ENCODE measurements around the gene POU4F3. TPM values are rescaled to one million over a fixed set of nuclear protein-coding genes. Genes with fewer than 3 reads are reported as not detected.

The POU4F3 gene
- total RNA-seq, 4 donors from 2014 or later, result 0.30 TPM; not detected in 3

DNA sequence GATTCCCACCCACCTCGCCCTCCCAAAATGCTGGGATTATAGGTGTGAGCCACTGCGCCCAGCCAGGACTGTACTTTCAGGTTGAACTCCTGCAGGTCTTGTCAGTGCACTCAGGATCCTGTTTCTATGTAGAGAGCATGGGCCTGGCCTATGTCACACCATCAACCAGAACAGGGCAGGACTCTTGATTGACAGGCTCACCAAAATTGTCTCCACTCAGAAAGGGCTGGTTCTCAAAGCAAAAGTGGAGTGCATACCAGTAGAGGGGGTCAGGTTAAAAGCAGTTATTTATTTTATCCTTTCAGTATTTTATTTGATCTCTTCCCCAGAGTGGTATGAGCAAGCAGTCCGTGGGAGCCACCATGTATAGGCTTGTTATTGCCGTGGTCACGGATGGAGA is 27.4 kb upstream of the POU4F3 start:
- Histone ChIP-seq H3K4me3 (no peak overlapping the region), H3K27ac (no peak overlapping the region), H3K36me3 (no peaks in the 10 kb centered on the region), H3K4me1 (no peaks in the 10 kb centered on the region), H3K27me3 (no peaks in the 10 kb centered on the region), H3K9me3 (no peaks in the 10 kb centered on the region)
- intact Hi-C loops (cut with DNase I; ENCODE audit: low total_unique reads), result no loop called here
- DNase-seq, result no peak
- TF ChIP-seq, protein P1, sequence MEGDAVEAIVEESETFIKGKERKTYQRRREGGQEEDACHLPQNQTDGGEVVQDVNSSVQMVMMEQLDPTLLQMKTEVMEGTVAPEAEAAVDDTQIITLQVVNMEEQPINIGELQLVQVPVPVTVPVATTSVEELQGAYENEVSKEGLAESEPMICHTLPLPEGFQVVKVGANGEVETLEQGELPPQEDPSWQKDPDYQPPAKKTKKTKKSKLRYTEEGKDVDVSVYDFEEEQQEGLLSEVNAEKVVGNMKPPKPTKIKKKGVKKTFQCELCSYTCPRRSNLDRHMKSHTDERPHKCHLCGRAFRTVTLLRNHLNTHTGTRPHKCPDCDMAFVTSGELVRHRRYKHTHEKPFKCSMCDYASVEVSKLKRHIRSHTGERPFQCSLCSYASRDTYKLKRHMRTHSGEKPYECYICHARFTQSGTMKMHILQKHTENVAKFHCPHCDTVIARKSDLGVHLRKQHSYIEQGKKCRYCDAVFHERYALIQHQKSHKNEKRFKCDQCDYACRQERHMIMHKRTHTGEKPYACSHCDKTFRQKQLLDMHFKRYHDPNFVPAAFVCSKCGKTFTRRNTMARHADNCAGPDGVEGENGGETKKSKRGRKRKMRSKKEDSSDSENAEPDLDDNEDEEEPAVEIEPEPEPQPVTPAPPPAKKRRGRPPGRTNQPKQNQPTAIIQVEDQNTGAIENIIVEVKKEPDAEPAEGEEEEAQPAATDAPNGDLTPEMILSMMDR (IDR thresholded peaks at IDR 0.05), result no peak
- TF ChIP-seq POLR2A (IDR thresholded peaks at IDR 0.05), result no peak

DNA sequence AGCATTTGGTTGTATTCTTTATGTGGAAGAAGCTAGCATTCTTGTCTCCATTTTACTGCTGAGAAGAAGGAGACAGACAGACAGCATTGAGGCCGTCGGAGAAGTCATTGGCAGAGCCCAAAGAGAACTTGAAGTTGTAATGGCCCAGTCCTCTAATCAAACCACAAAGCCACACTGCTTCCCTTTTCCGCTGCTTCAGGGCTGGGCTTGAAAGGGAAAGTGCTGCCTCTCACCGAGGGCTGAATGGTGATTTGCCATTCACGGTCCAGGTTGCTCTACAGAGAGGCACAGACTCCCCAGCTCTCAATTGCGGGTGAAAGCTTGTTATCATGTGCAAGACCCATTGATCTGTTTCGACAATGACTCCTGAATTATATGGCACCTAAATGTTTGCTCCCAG is 25.6 kb upstream of the POU4F3 start:
- Histone ChIP-seq H3K9me3 (no peaks in the 10 kb centered on the region), H3K4me3 (no peak overlapping the region), H3K27ac (no peak overlapping the region), H3K27me3 (no peaks in the 10 kb centered on the region), H3K4me1 (no peaks in the 10 kb centered on the region), H3K36me3 (no peaks in the 10 kb centered on the region)
- intact Hi-C loops (cut with DNase I; ENCODE audit: low total_unique reads), result no loop called here
- TF ChIP-seq POLR2A (IDR thresholded peaks at IDR 0.05), result no peak
- no peak for DNase-seq

DNA sequence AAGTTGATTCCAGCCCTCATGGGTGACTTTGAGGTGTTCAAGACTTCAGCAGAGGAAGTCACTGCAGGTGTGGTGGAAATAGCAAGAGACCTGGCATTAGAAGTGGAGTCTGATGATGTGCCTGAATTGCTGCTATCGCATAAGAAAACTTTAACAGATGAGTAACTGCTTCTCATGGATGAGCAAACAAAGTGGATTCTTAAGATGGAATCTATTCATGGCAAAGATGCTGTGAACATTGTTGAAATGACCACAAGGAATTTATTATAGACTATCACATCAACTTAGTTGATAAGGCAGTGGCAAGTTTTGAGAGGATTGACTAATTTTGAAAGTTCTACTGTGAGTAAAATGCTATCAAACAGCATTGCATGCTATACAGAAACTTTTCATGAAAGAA is 17.1 kb upstream of the POU4F3 start:
- Histone ChIP-seq H3K27me3 (no peaks in the 10 kb centered on the region), H3K9me3 (no peaks in the 10 kb centered on the region), H3K4me1 (no peaks in the 10 kb centered on the region), H3K4me3 (no peak overlapping the region), H3K36me3 (no peaks in the 10 kb centered on the region), H3K27ac (no peak overlapping the region)
- TF ChIP-seq, protein P1 (IDR thresholded peaks at IDR 0.05), result no peak
- no peak for TF ChIP-seq POLR2A (IDR thresholded peaks at IDR 0.05)
- intact Hi-C loops (cut with DNase I; ENCODE audit: low total_unique reads), result no loop called here
- no peak for DNase-seq

DNA sequence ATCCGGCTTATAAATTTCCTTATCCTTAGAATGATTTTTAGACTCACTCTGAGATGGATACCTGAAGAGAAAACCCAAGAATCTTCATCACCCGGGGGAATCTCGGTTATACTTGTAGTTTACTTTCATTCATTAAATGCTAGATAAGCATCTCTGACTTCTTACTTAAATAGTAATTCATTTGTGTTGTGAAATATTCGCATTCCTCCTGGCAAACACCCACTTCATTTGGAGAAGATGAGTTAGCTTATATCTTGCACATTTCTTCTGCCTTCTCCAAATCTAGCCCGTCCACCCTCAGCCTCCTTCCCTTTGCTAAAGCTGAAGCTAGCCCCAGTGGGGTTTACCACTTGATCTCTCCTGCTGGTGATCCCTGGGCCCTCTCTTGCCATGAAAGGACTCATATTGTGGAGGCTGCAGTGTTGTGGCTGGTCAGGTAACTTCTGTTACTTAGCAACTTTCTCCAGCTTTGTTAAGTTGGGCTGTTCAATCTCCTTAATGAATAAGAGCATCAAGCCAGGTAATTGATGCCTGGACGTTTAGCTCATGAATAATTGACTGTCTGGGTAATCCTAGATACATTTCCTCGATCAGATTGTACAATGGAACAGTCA is 11.3 kb upstream of the POU4F3 start:
- H3K4me3 ChIP-seq, result no peak overlapping the region
- H3K9me3 ChIP-seq, result no peaks in the 10 kb centered on the region
- no peaks in the 10 kb centered on the region for H3K27me3 ChIP-seq
- no peaks in the 10 kb centered on the region for H3K36me3 ChIP-seq
- intact Hi-C loops (cut with DNase I; ENCODE audit: low total_unique reads), result no loop called here
- no peak for DNase-seq
- no peak for TF ChIP-seq POLR2A (IDR thresholded peaks at IDR 0.05)
- TF ChIP-seq, protein P1 (IDR thresholded peaks at IDR 0.05), result no peak
- H3K27ac ChIP-seq, result no peak overlapping the region
- no peaks in the 10 kb centered on the region for H3K4me1 ChIP-seq

DNA sequence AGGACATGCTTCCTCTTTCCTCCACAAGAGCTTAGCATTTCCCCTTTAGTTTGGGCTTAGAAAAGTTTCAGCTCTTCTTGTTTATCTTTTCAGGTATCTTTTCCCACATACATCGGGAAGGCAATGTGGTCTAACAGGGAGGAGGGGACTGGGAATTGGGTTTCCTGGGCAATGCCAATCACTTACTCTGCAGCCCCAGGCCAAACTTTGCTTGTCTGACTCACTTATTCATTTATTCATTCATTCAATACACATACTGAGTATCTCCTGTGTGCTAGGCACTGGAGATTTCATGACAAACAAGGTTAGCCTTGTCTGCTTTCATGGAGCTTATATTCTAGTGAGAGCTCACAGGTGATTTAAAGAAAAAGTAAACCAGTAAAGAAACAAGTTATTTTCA is 10.7 kb upstream of the POU4F3 start:
- no peak for TF ChIP-seq POLR2A (IDR thresholded peaks at IDR 0.05)
- TF ChIP-seq, protein P1 (IDR thresholded peaks at IDR 0.05), result no peak
- H3K9me3 ChIP-seq, result no peaks in the 10 kb centered on the region
- DNase-seq, result no peak
- H3K27me3 ChIP-seq, result no peaks in the 10 kb centered on the region
- no peaks in the 10 kb centered on the region for H3K4me1 ChIP-seq
- H3K4me3 ChIP-seq, result no peak overlapping the region
- no peaks in the 10 kb centered on the region for H3K36me3 ChIP-seq
- intact Hi-C loops (cut with DNase I; ENCODE audit: low total_unique reads), result no loop called here
- H3K27ac ChIP-seq, result no peak overlapping the region

DNA sequence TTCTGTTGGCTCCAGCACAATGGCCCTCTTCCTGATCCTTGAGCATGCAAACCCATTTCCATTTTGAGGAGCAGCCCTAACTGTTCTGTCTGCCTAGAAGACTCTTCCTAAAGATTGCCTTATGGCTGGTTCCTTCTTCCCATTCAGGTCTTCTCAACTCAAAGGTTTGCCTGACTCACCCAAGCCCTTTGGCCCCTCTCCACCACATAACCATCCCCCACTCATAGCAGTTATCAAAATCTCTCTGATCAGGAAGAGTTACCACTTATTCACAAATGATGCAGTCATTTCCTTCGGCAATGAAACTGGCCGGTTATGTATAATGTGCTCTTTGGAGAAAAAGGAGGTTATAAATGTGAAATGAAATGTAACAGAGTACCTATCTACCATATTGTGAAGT is 8.9 kb upstream of the POU4F3 start:
- no peaks in the 10 kb centered on the region for H3K36me3 ChIP-seq
- no peak for DNase-seq
- H3K27me3 ChIP-seq, result peaks cover 0 to 11% of the 10 kb centered on the region in 2 donors

More for the DNA sequence above, 8.9 kb upstream of the POU4F3 start:
- no peaks in the 10 kb centered on the region for H3K4me1 ChIP-seq
- no peaks in the 10 kb centered on the region for H3K9me3 ChIP-seq
- H3K4me3 ChIP-seq, result no peak overlapping the region
- intact Hi-C loops (cut with DNase I; ENCODE audit: low total_unique reads), result no loop called here
- TF ChIP-seq, protein P1 (IDR thresholded peaks at IDR 0.05), result no peak
- no peak for TF ChIP-seq POLR2A (IDR thresholded peaks at IDR 0.05)
- H3K27ac ChIP-seq, result no peak overlapping the region
